Measurements from ENCODE around the gene LDLRAP1. TPM values are rescaled to one million over a fixed set of nuclear protein-coding genes. Genes with fewer than 3 reads are reported as not detected.

The LDLRAP1 gene
- total RNA-seq, 1 donor from 2014 or later: 6.1 TPM

- no peak for TF ChIP-seq CTCF (conservative IDR thresholded peaks at IDR 0.05; ENCODE audit: low read depth, low read length)
- DNase-seq (ENCODE audit: low read depth): no peak
- H3K4me3 ChIP-seq (ENCODE audit: low read depth, low read length): no peak overlapping the region
Observed at GRCh38 chr1:25576459-25577133, 33.2 kb downstream of the LDLRAP1 start.

- no peak for TF ChIP-seq CTCF (conservative IDR thresholded peaks at IDR 0.05; ENCODE audit: low read depth, low read length)
- DNase-seq (ENCODE audit: low read depth): no peak
- H3K4me3 ChIP-seq (ENCODE audit: low read depth, low read length): no peak overlapping the region
Observed at GRCh38 chr1:25577134-25577920, 33.9 kb downstream of the LDLRAP1 start.

GRCh38 chr1:25579292-25580252 lies 36.2 kb downstream of the LDLRAP1 start:
- no peak for TF ChIP-seq CTCF (conservative IDR thresholded peaks at IDR 0.05; ENCODE audit: low read depth, low read length)
- no peak for DNase-seq (ENCODE audit: low read depth)
- no peak overlapping the region for H3K4me3 ChIP-seq (ENCODE audit: low read depth, low read length)

GRCh38 chr1:25580927-25581326 lies 37.5 kb downstream of the LDLRAP1 start:
- no peak for TF ChIP-seq CTCF (conservative IDR thresholded peaks at IDR 0.05; ENCODE audit: low read depth, low read length)
- no peak for DNase-seq (ENCODE audit: low read depth)
- no peak overlapping the region for H3K4me3 ChIP-seq (ENCODE audit: low read depth, low read length)

GRCh38 chr1:25581764-25582163 lies 38.4 kb downstream of the LDLRAP1 start:
- TF ChIP-seq CTCF (conservative IDR thresholded peaks at IDR 0.05; ENCODE audit: low read depth, low read length): no peak
- DNase-seq (ENCODE audit: low read depth): no peak
- H3K4me3 ChIP-seq (ENCODE audit: low read depth, low read length): no peak overlapping the region

- no peak for TF ChIP-seq CTCF (conservative IDR thresholded peaks at IDR 0.05; ENCODE audit: low read depth, low read length)
- DNase-seq (ENCODE audit: low read depth): no peak
- no peak overlapping the region for H3K4me3 ChIP-seq (ENCODE audit: low read depth, low read length)
Observed at GRCh38 chr1:25583519-25584370, 40.3 kb downstream of the LDLRAP1 start.

Measured in epithelial cell of proximal tubule (primary cell).